Left cardiac atrium (tissue), 4 donors: ENCODE data around the gene ZPR1. TPM values are rescaled to one million over a fixed set of nuclear protein-coding genes. Genes with fewer than 3 reads are reported as not detected.
A peak's percentile ranks its signal among the peaks of the same experiment; 100 is the strongest.

ENCODE experiments used
- ATAC-seq, 2 donors: fragments of 200-7000 bp; cut with Tn5 transposase; one replicate each; pipeline ENCODE4 v1.9.1; 2020; ENCODE audit warnings: mild to moderate bottlenecking in 2 of 2, moderate library complexity in 2 of 2
- DNase-seq: peaks from one replicate; pipeline ENCODE4 v3.0.0-alpha.2; 2020
- intact Hi-C, 2 donors: fragments of 100-400 bp; cut with DNase I; formaldehyde crosslinking; loops; one replicate each; pipeline versions ENCODE4 v1.14.1 to v1.15.1; 2022 to 2023
- total RNA-seq, 2 donors: library from RNA; stranded (reverse); fragmentation: NEBNext Ultra II Directional; extraction: Animal tissue kit (Norgen Biotek cat#: 25700); gene quantifications; one replicate each; pipeline ENCODE4 v1.2.1, GENCODE V29; 2021
- donor health status: DM: no; HTN: yes; CAD: no.
- donor health status: DM: no; HTN: yes; CAD: no; lungs with severe emphysema.
- donor health status: DM: yes; HTN: yes; CAD: no.
- donor health status: Dilated cardiomyopathy.

The ZPR1 gene
- total RNA-seq, 2 donors from 2014 or later: 23.0 to 33.9 TPM

- DNase-seq (peak; percentile 53), ATAC-seq (peak; percentile 65 to 72)
- intact Hi-C loops: no loop called here
Measured at GRCh38 chr11:116730601-116731000, 57.2 kb downstream of the ZPR1 start.

GRCh38 chr11:116730241-116730561 lies 57.6 kb downstream of the ZPR1 start:
- DNase-seq: no peak
- ATAC-seq: no peak
- intact Hi-C loops: no loop called here

GRCh38 chr11:116729501-116730240 lies 58.2 kb downstream of the ZPR1 start:
- no peak for DNase-seq
- ATAC-seq: no peak
- intact Hi-C loops: no loop called here

- ATAC-seq (no peak), DNase-seq (no peak)
Measured at GRCh38 chr11:116727990-116728389, 59.8 kb downstream of the ZPR1 start.

GRCh38 chr11:116725434-116726221 lies 62.2 kb downstream of the ZPR1 start:
- ATAC-seq (peak in 1 of 2 donors; percentile 48), DNase-seq (no peak)
- intact Hi-C loops: no loop called here

More at GRCh38 chr11:116727990-116728389, 59.8 kb downstream of the ZPR1 start:
- intact Hi-C loops: no loop called here

GRCh38 chr11:116724813-116725212 lies 63.0 kb downstream of the ZPR1 start:
- ATAC-seq (no peak), DNase-seq (no peak)
- intact Hi-C loops: no loop called here

Other genes starting within 250 kb of the ZPR1 start
- gene BUD13, start 15.0 kb downstream of the ZPR1 start, total RNA-seq: 1 to 10 TPM; 8.1 to 8.2 TPM
- not detected for gene APOA5, start 3.9 kb upstream of the ZPR1 start, total RNA-seq
- not detected for gene APOA4, start 35.3 kb upstream of the ZPR1 start, total RNA-seq
- gene APOC3, start 41.9 kb upstream of the ZPR1 start, total RNA-seq: not detected
- gene APOA1, start 49.6 kb upstream of the ZPR1 start, total RNA-seq: 1 to 10 TPM in 1 of 2 donors, under 1 TPM in 1; 0.99 to 1.2 TPM